HepG2 (cell line): ENCODE data around the gene C5orf47. TPM values are rescaled to one million over a fixed set of nuclear protein-coding genes. Genes with fewer than 3 reads are reported as not detected.
A peak's percentile ranks its signal among the peaks of the same experiment; 100 is the strongest.

Experiments
- ATF1 ChIP-seq: IDR thresholded peaks from 2 replicates; pipeline ENCODE4 v1.6.1; 2016; ENCODE audit warnings: mild to moderate bottlenecking, control low read depth
- CBX5 ChIP-seq: sonication (generic); formaldehyde crosslinking; IDR thresholded peaks from 2 replicates; pipeline ENCODE4 v1.4.0; 2020; ENCODE audit warnings: missing genetic modification reagents, borderline replicate concordance
- IKZF5 ChIP-seq: IDR thresholded peaks from 2 replicates; pipeline ENCODE4 v1.6.1; 2018; ENCODE audit warnings: missing genetic modification reagents, mild to moderate bottlenecking, missing compliant biosample characterization
- ISL2 ChIP-seq: sonication (generic); formaldehyde crosslinking; IDR thresholded peaks from 2 replicates; pipeline ENCODE4 v1.5.0; 2020; ENCODE audit warnings: missing genetic modification reagents
- JUN ChIP-seq: sonication (generic); formaldehyde crosslinking; IDR thresholded peaks from 2 replicates; pipeline ENCODE4 v1.4.0; 2020; ENCODE audit warnings: mild to moderate bottlenecking, missing genetic modification reagents
- MAFG ChIP-seq: sonication (generic); formaldehyde crosslinking; IDR thresholded peaks from 2 replicates; pipeline ENCODE4 v1.5.1; 2020; ENCODE audit warnings: mild to moderate bottlenecking, missing genetic modification reagents
- NR2F6 ChIP-seq, 2 experiments: IDR thresholded peaks; 2 replicates each; pipeline ENCODE4 v1.6.1; 2016; ENCODE audit warnings: antibody characterized with exemption in 1 of 2, mild to moderate bottlenecking in 1 of 2
- RFXANK ChIP-seq: IDR thresholded peaks from 2 replicates; pipeline ENCODE4 v1.6.1; 2016
- ZBTB34 ChIP-seq: sonication (generic); formaldehyde crosslinking; IDR thresholded peaks from 2 replicates; pipeline ENCODE4 v1.8.0; 2022; ENCODE audit warnings: mild to moderate bottlenecking, missing genetic modification reagents
- ZBTB43 ChIP-seq: sonication (generic); formaldehyde crosslinking; conservative IDR thresholded peaks from 2 replicates; pipeline ENCODE4 v1.4.0; 2020; ENCODE audit warnings: missing genetic modification reagents
- ZFP37 ChIP-seq: sonication (generic); formaldehyde crosslinking; IDR thresholded peaks from 2 replicates; pipeline ENCODE4 v1.4.0; 2020; ENCODE audit warnings: missing genetic modification reagents, borderline replicate concordance
- polyA plus RNA-seq, 8 experiments: library from polyadenylated mRNA; depleted of rRNA in 3 of 8; stranded (reverse) in 7 of 8; unstranded in 1 of 8; fragments of >200 nt; fragmentation: Illumina TruSeq in 4 of 8; extraction: Trizol in 4 of 8; gene quantifications; 2 replicates each; pipeline versions ENCODE4 v1.2.1 to v1.2.3, GENCODE V29; 2011 to 2016; ENCODE audit warnings: low read depth in 4 of 8, missing spikeins in 1 of 8, mixed read lengths in 1 of 8; ENCODE audit not compliant: insufficient read depth in 1 of 8
- total RNA-seq, 5 experiments: library from RNA; depleted of rRNA; stranded (reverse); fragments of >200 nt; fragmentation: Illumina TruSeq; extraction: Trizol; gene quantifications; 2 replicates each; pipeline ENCODE4 v1.2.3, GENCODE V29; 2016; ENCODE audit warnings: low read depth in 1 of 5
- TF ChIP-seq, protein P1 (sequence below): sonication (generic); formaldehyde crosslinking; IDR thresholded peaks from 2 replicates; pipeline ENCODE4 v1.4.0; 2020; ENCODE audit warnings: missing genetic modification reagents, borderline replicate concordance
- TF ChIP-seq, protein P2 (sequence below), 2 experiments: IDR thresholded peaks; 2 replicates each; pipeline ENCODE4 v1.6.1; 2011 to 2012; ENCODE audit warnings: low read length in 2 of 2, borderline replicate concordance in 1 of 2, low read depth in 1 of 2, mild to moderate bottlenecking in 1 of 2, moderate library complexity in 1 of 2
- TF ChIP-seq, protein P3 (sequence below): sonication (generic); formaldehyde crosslinking; IDR thresholded peaks from 2 replicates; pipeline ENCODE4 v1.4.0; 2020; ENCODE audit warnings: missing genetic modification reagents, mild to moderate bottlenecking, borderline replicate concordance

The C5orf47 gene
- total and polyA plus RNA-seq, 2 of the 13 experiments (the other 11 are each of a cell fraction or from before 2014, with no cell fraction given), result not detected

DNA sequence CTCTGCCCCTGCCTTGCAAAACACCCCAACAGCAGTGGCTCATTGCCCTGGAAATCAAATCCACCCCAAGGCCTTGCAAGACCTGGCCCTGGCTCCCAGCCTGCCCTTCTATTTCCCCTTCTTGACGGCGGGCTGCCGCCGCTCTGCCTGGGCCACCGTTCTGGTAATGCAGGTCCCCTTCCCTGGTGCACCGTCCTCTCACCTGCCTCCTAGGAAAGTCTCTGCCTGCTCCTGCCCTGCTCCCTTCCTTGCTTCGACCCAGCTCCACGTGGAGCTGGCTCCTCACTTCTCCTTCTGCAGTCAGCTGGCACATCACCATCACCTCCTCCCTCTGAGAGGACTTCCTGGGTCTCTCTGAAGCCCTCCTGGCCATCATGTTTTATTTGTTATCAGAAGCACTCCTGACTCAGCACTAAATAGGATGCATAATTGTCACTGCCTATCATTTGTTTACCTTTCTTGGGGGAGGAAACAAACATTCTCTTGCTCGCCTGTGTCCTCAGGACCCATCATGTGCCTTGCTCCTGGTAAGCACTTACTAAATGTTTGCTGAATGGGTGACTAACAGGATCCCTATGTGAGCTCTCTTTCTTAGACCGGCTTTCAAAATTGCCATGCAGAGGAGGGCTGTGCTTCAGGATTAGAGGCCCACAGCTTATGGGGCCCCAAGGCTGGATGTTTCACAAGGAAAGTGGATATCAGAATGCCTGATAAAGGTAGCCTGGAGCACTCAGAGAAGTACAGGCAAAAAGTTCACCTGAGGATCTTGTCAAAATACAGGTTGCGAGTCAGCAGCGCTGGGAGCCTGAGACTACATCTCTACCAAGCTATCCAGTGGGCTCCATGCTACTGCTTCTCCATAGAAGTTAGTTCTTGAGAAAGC lies 19.6 kb upstream of the C5orf47 start (continued):
- TF ChIP-seq, protein P1, sequence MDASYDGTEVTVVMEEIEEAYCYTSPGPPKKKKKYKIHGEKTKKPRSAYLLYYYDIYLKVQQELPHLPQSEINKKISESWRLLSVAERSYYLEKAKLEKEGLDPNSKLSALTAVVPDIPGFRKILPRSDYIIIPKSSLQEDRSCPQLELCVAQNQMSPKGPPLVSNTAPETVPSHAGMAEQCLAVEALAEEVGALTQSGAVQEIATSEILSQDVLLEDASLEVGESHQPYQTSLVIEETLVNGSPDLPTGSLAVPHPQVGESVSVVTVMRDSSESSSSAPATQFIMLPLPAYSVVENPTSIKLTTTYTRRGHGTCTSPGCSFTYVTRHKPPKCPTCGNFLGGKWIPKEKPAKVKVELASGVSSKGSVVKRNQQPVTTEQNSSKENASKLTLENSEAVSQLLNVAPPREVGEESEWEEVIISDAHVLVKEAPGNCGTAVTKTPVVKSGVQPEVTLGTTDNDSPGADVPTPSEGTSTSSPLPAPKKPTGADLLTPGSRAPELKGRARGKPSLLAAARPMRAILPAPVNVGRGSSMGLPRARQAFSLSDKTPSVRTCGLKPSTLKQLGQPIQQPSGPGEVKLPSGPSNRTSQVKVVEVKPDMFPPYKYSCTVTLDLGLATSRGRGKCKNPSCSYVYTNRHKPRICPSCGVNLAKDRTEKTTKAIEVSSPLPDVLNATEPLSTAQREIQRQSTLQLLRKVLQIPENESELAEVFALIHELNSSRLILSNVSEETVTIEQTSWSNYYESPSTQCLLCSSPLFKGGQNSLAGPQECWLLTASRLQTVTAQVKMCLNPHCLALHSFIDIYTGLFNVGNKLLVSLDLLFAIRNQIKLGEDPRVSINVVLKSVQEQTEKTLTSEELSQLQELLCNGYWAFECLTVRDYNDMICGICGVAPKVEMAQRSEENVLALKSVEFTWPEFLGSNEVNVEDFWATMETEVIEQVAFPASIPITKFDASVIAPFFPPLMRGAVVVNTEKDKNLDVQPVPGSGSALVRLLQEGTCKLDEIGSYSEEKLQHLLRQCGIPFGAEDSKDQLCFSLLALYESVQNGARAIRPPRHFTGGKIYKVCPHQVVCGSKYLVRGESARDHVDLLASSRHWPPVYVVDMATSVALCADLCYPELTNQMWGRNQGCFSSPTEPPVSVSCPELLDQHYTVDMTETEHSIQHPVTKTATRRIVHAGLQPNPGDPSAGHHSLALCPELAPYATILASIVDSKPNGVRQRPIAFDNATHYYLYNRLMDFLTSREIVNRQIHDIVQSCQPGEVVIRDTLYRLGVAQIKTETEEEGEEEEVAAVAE (CRISPR knock-in tag), result 0 out of 2 replicates have a peak, but pooled peaks have one; percentile 30
- TF ChIP-seq CBX5 (CRISPR knock-in tag), result no peak
- TF ChIP-seq MAFG, result peak; percentile 88
- TF ChIP-seq, protein P2, sequence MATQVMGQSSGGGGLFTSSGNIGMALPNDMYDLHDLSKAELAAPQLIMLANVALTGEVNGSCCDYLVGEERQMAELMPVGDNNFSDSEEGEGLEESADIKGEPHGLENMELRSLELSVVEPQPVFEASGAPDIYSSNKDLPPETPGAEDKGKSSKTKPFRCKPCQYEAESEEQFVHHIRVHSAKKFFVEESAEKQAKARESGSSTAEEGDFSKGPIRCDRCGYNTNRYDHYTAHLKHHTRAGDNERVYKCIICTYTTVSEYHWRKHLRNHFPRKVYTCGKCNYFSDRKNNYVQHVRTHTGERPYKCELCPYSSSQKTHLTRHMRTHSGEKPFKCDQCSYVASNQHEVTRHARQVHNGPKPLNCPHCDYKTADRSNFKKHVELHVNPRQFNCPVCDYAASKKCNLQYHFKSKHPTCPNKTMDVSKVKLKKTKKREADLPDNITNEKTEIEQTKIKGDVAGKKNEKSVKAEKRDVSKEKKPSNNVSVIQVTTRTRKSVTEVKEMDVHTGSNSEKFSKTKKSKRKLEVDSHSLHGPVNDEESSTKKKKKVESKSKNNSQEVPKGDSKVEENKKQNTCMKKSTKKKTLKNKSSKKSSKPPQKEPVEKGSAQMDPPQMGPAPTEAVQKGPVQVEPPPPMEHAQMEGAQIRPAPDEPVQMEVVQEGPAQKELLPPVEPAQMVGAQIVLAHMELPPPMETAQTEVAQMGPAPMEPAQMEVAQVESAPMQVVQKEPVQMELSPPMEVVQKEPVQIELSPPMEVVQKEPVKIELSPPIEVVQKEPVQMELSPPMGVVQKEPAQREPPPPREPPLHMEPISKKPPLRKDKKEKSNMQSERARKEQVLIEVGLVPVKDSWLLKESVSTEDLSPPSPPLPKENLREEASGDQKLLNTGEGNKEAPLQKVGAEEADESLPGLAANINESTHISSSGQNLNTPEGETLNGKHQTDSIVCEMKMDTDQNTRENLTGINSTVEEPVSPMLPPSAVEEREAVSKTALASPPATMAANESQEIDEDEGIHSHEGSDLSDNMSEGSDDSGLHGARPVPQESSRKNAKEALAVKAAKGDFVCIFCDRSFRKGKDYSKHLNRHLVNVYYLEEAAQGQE (IDR thresholded peaks at IDR 0.05; ENCODE audit: borderline replicate concordance in 1 of 2, low read depth in 1 of 2, low read length in 2 of 2), result no peak
- TF ChIP-seq ZFP37 (CRISPR knock-in tag), result no peak
- TF ChIP-seq ATF1 (CRISPR knock-in tag), result no peak
- TF ChIP-seq RFXANK (CRISPR knock-in tag), result peak; percentile 76; the same call in 1 of the 2 replicates
- 0 out of 2 replicates have a peak, but pooled peaks have one; percentile 70 for TF ChIP-seq ZBTB43 (CRISPR knock-in tag)
- TF ChIP-seq ISL2 (CRISPR knock-in tag), result peak; percentile 80
- peak; percentile 87 for TF ChIP-seq JUN (CRISPR knock-in tag)
- TF ChIP-seq ZBTB34, result no peak
- TF ChIP-seq, protein P3, sequence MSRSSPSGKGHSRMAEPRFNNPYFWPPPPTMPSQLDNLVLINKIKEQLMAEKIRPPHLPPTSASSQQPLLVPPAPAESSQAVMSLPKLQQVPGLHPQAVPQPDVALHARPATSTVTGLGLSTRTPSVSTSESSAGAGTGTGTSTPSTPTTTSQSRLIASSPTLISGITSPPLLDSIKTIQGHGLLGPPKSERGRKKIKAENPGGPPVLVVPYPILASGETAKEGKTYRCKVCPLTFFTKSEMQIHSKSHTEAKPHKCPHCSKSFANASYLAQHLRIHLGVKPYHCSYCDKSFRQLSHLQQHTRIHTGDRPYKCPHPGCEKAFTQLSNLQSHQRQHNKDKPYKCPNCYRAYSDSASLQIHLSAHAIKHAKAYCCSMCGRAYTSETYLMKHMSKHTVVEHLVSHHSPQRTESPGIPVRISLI, result no peak
- peak; percentile 41 for TF ChIP-seq NR2F6 (IDR thresholded peaks at IDR 0.05)
- TF ChIP-seq NR2F6 (CRISPR knock-in tag; IDR thresholded peaks at IDR 0.05), result peak; percentile 38; the same call in 1 of the 2 replicates
- peak; percentile 96 for TF ChIP-seq IKZF5 (CRISPR knock-in tag)
